ENCODE data around the gene KCNMA1.

Gene KCNMA1

DNA sequence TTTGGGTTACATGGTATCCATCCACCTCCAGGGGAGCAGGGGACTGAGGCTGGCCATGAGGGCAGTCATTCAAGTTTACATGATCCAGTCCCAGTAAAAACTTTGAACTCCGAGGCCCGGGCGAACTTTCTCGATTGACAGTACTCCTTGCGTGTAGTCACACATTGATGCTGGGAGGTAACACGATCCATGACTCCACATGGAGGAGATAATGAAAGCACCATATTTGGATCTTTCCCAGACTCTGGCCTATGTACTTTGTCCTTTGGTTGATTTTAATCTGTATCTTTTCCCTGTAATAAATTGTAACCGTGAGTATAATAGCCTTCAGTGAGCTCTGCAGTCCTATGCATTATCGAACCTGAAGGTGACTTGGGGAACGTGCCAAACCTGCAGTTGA is 401.6 kb downstream of the KCNMA1 start:
- H3K36me3 ChIP-seq (ENCODE audit: control insufficient read depth, insufficient read depth, low read length) = no peaks in the 10 kb centered on the region
- no peaks in the 10 kb centered on the region for H3K9me3 ChIP-seq (ENCODE audit: control insufficient read depth, low read length)
- WGBS, 2 experiments = 84% methylated on average over 9 of the region's 9 CpGs
- no peaks in the 10 kb centered on the region for H3K4me1 ChIP-seq (ENCODE audit: control insufficient read depth, insufficient read depth, low read length)
- H3K27ac ChIP-seq (ENCODE audit: insufficient read depth, low read depth, low read length, poor library complexity, severe bottlenecking) = no peak overlapping the region
- no peaks in the 10 kb centered on the region for H3K27me3 ChIP-seq (ENCODE audit: control insufficient read depth, insufficient read depth, low read length, poor library complexity, severe bottlenecking)
- H3K4me3 ChIP-seq (ENCODE audit: insufficient read depth, low read depth, low read length) = no peak overlapping the region

DNA sequence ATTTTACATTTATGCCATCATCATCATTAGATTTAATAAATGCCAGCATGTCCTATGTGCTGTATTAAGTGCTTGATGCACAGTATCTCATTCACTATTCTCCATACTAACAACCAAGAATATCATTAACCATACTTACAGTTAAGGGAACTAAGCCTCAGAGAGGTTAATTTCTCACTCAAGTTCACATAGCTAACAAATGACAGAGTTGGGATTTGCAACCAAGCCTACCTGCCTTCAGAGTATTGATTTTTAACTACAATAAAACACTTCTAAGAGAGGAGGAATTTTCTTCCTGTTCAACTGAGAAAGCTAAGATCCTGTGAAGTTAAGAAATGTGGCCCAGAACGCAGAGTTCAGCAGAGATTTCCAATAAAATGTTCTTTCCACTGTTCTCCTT is 403.0 kb downstream of the KCNMA1 start:
- Histone ChIP-seq H3K4me1 (ENCODE audit: control insufficient read depth, insufficient read depth, low read length) (no peaks in the 10 kb centered on the region), H3K36me3 (ENCODE audit: control insufficient read depth, insufficient read depth, low read length) (no peaks in the 10 kb centered on the region), H3K27ac (ENCODE audit: insufficient read depth, low read depth, low read length, poor library complexity, severe bottlenecking) (no peak overlapping the region), H3K9me3 (ENCODE audit: control insufficient read depth, low read length) (no peaks in the 10 kb centered on the region), H3K4me3 (ENCODE audit: insufficient read depth, low read depth, low read length) (no peak overlapping the region), H3K27me3 (ENCODE audit: control insufficient read depth, insufficient read depth, low read length, poor library complexity, severe bottlenecking) (no peaks in the 10 kb centered on the region)
- 92 to 95% methylated on average over 1 of the region's 1 CpG for WGBS, 2 experiments

DNA sequence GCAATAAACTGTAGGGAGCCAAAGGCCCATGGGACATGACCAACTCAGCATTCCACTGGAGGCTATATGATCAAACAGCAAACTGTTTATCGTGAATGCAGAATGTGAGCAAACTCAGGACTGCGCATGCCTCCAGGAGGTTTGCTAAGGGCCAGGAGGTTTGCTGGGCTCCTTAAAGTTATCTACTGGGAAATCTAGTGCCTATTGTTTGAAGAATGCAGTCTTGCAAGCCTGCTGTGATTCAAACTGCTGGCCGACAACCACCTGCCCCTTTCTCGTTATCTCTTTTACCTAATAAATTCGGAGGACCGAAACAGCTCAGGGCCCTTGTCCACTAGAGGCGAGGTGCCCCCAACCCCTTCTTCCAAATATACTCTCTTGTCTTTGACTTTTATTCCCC is 404.1 kb downstream of the KCNMA1 start:
- Histone ChIP-seq H3K4me1 (ENCODE audit: control insufficient read depth, insufficient read depth, low read length) (no peaks in the 10 kb centered on the region), H3K27me3 (ENCODE audit: control insufficient read depth, insufficient read depth, low read length, poor library complexity, severe bottlenecking) (no peaks in the 10 kb centered on the region), H3K4me3 (ENCODE audit: insufficient read depth, low read depth, low read length) (no peak overlapping the region), H3K36me3 (ENCODE audit: control insufficient read depth, insufficient read depth, low read length) (no peaks in the 10 kb centered on the region), H3K27ac (ENCODE audit: insufficient read depth, low read depth, low read length, poor library complexity, severe bottlenecking) (no peak overlapping the region), H3K9me3 (ENCODE audit: control insufficient read depth, low read length) (no peaks in the 10 kb centered on the region)
- WGBS, 2 experiments = 93 to 95% methylated on average over 7 of the region's 7 CpGs

DNA sequence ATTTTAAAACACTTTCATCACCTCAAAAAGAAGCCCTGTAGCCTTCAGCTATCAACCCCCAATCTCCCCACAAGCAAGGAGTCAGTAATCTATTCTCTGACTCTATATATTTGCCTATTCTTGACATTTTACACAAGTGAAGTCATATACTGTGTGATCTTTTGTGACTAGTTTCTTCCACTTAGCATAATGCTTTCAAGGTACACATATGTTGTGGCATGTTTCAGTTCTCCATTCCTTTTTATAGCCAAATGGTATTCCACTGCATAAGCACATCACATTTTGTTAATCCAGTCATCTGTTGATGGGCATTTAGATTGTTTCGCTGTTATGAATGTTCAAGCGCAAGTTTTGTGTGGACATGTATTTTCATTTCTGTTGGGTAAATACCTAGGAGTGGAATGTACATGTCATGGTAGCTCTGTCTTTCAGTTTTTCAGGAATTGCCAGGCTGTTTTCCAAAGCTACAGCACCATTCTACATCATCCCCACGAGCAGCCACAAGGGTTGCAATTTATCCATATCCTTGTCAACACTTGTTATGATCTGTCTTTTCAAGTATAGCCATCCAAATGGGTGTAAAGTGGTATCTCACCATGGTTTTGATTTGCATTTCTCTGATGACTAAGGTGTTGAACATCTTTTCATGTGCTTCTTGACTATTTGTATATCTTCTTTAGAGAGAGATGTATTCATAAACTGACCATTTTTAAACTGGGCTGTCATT is 405.6 kb downstream of the KCNMA1 start:
- no peaks in the 10 kb centered on the region for H3K27me3 ChIP-seq (ENCODE audit: control insufficient read depth, insufficient read depth, low read length, poor library complexity, severe bottlenecking)
- H3K4me3 ChIP-seq (ENCODE audit: insufficient read depth, low read depth, low read length) = no peak overlapping the region
- H3K27ac ChIP-seq (ENCODE audit: insufficient read depth, low read depth, low read length, poor library complexity, severe bottlenecking) = no peak overlapping the region
- H3K36me3 ChIP-seq (ENCODE audit: control insufficient read depth, insufficient read depth, low read length) = no peaks in the 10 kb centered on the region
- H3K4me1 ChIP-seq (ENCODE audit: control insufficient read depth, insufficient read depth, low read length) = peaks cover under 1% of the 10 kb centered on the region
- no peaks in the 10 kb centered on the region for H3K9me3 ChIP-seq (ENCODE audit: control insufficient read depth, low read length)
- 92 to 100% methylated on average over 2 to 3 of the region's 3 CpGs for WGBS, 2 experiments

DNA sequence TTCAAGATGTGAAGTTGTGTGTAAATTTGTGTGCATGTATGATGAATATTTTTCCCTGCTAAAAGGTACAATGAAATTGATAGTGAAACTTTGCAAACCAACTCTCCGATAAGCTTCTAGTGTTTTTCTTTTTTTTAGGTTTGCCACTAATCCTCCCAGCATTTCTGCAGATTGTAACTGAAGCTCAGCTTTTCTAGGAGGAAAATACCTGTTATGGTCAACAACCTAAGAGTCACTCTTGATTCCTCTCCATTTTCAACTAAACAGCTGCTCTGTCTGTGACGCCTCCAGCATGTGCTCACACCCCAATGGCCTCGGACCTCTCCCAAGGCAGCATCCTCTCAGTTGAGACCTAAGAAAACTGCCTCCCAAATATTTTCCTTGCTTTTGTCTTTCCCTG is 406.2 kb downstream of the KCNMA1 start:
- Histone ChIP-seq H3K27ac (ENCODE audit: insufficient read depth, low read depth, low read length, poor library complexity, severe bottlenecking) (no peak overlapping the region), H3K9me3 (ENCODE audit: control insufficient read depth, low read length) (no peaks in the 10 kb centered on the region), H3K4me1 (ENCODE audit: control insufficient read depth, insufficient read depth, low read length) (peaks cover 7% of the 10 kb centered on the region), H3K36me3 (ENCODE audit: control insufficient read depth, insufficient read depth, low read length) (no peaks in the 10 kb centered on the region), H3K4me3 (ENCODE audit: insufficient read depth, low read depth, low read length) (no peak overlapping the region), H3K27me3 (ENCODE audit: control insufficient read depth, insufficient read depth, low read length, poor library complexity, severe bottlenecking) (no peaks in the 10 kb centered on the region)
- WGBS, 2 experiments = 90 to 95% methylated on average over 3 of the region's 3 CpGs

DNA sequence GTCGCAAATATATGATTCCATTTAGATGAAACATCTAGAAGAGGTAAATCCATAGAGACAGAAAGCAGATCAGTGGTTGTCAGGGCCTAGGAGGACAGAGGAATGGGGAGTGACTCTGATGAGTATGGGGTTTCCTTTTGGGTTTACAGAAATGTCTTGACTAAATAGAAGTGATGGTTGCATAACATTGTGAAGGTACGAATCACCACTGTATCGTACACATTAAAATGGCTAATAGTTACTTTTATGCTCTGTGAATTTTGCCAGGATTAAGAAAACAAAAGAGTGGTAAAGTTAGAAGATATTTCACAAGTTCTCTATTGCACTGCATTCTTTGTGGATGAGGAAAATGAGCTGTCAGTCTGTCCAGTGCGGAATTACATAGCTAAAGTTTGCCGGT is 407.4 kb downstream of the KCNMA1 start:
- no peak overlapping the region for H3K4me3 ChIP-seq (ENCODE audit: insufficient read depth, low read depth, low read length)
- H3K27me3 ChIP-seq (ENCODE audit: control insufficient read depth, insufficient read depth, low read length, poor library complexity, severe bottlenecking) = no peaks in the 10 kb centered on the region
- H3K4me1 ChIP-seq (ENCODE audit: control insufficient read depth, insufficient read depth, low read length) = peaks cover 9% of the 10 kb centered on the region
- no peaks in the 10 kb centered on the region for H3K36me3 ChIP-seq (ENCODE audit: control insufficient read depth, insufficient read depth, low read length)
- H3K27ac ChIP-seq (ENCODE audit: insufficient read depth, low read depth, low read length, poor library complexity, severe bottlenecking) = no peak overlapping the region
- 91 to 99% methylated on average over 5 of the region's 5 CpGs for WGBS, 2 experiments
- H3K9me3 ChIP-seq (ENCODE audit: control insufficient read depth, low read length) = no peaks in the 10 kb centered on the region

DNA sequence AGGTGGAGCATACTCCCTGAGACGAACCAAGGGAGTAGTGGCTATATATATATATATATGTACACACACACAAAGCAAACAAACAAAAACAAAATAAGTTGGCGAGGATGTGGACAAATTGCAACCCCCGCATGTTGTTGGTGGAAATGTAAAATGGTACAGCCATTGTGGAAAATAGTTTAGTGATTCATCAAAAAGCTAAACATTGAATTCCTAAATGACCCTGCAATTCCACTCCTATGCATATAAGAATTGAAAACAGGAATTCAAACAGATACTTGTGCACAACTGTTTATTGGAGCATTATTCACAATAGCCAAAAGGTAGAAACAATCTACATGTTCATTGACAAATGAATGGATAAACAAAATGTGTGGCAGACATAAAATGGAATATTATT is 407.9 kb downstream of the KCNMA1 start:
- WGBS, 2 experiments = 94% methylated on average over 2 of the region's 3 CpGs; no CpG with 5 or more reads in 1 of the 2 experiments
- Histone ChIP-seq H3K36me3 (ENCODE audit: control insufficient read depth, insufficient read depth, low read length) (no peaks in the 10 kb centered on the region), H3K27ac (ENCODE audit: insufficient read depth, low read depth, low read length, poor library complexity, severe bottlenecking) (no peak overlapping the region), H3K27me3 (ENCODE audit: control insufficient read depth, insufficient read depth, low read length, poor library complexity, severe bottlenecking) (no peaks in the 10 kb centered on the region), H3K9me3 (ENCODE audit: control insufficient read depth, low read length) (no peaks in the 10 kb centered on the region), H3K4me3 (ENCODE audit: insufficient read depth, low read depth, low read length) (no peak overlapping the region), H3K4me1 (ENCODE audit: control insufficient read depth, insufficient read depth, low read length) (peaks cover 9% of the 10 kb centered on the region)

DNA sequence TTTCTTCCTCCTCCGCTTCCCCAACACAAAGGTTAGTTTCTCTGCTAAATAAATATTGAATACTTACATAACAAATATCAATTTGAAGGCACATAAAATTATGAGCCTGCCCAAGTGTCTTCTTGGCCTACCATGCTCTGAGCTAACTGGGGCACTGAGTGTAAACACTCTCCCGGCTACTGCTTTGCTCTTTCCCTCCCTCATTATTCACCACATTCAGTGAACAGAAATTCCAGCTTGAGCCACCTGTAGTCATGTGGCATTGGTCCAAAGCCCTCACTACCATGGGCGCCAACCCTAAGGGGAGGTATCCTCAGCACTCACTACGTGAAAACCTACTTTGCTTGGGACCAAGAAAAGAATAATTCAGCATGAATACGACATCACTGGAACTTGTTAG is 409.0 kb downstream of the KCNMA1 start:
- Histone ChIP-seq H3K9me3 (ENCODE audit: control insufficient read depth, low read length) (no peaks in the 10 kb centered on the region), H3K4me1 (ENCODE audit: control insufficient read depth, insufficient read depth, low read length) (peaks cover 9% of the 10 kb centered on the region), H3K27ac (ENCODE audit: insufficient read depth, low read depth, low read length, poor library complexity, severe bottlenecking) (no peak overlapping the region), H3K4me3 (ENCODE audit: insufficient read depth, low read depth, low read length) (no peak overlapping the region), H3K36me3 (ENCODE audit: control insufficient read depth, insufficient read depth, low read length) (no peaks in the 10 kb centered on the region), H3K27me3 (ENCODE audit: control insufficient read depth, insufficient read depth, low read length, poor library complexity, severe bottlenecking) (no peaks in the 10 kb centered on the region)
- 92 to 93% methylated on average over 5 of the region's 5 CpGs for WGBS, 2 experiments

DNA sequence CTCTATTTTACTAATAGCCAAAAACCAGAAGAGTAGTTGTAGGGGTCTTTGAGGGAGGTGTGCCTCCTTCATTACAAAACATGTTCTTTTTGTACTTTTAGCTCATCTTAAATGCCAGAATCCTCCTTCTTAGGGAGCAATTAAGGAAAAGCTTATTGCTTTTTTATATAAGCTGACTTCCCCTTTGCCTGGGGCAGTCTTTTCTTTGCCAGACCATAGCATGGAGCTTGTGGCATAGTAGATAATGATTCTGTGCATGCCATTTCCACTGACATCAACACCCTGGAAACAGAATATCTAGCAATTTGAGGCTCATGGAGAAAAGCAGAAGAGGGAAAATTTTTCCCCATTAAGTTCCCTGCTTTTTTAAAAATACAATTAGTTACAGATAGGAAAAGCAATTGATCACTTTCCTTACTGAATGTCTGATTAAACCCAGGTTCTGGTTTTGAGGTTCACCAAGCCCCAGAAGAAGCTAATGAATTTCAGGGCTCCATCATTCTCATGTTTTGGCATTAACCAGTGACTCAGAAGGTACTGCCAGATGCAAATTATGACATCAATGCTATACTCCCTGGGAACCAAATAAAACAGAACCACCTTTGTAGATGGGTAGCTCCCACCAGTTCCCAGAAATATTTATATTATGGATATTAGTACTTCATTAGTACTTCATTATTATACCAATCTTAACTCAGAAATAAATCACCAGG is 410.6 kb downstream of the KCNMA1 start:
- H3K4me3 ChIP-seq (ENCODE audit: insufficient read depth, low read depth, low read length) = no peak overlapping the region
- no peak overlapping the region for H3K27ac ChIP-seq (ENCODE audit: insufficient read depth, low read depth, low read length, poor library complexity, severe bottlenecking)
- no peaks in the 10 kb centered on the region for H3K36me3 ChIP-seq (ENCODE audit: control insufficient read depth, insufficient read depth, low read length)
- no peaks in the 10 kb centered on the region for H3K27me3 ChIP-seq (ENCODE audit: control insufficient read depth, insufficient read depth, low read length, poor library complexity, severe bottlenecking)
- H3K4me1 ChIP-seq (ENCODE audit: control insufficient read depth, insufficient read depth, low read length) = peaks cover 9% of the 10 kb centered on the region
- no peaks in the 10 kb centered on the region for H3K9me3 ChIP-seq (ENCODE audit: control insufficient read depth, low read length)

DNA sequence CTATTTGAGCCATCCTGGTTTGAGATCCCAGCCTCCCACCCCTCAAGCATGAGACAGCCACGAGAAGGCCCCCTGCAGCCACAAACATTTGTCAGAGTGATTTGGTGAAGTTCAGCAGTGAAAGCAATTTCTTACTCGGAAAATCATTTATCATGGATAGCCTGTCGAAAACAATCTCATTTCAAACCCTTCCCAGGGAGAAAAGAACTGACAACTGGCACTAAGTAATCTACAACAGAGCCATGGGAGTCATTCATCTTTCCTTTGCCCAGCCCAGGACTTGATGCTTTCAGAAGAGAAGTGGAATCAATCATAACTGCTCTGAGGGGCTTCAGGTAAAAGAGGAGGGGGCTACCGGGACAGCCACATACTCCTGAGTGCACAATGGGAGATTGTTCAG is 411.2 kb downstream of the KCNMA1 start:
- H3K27ac ChIP-seq (ENCODE audit: insufficient read depth, low read depth, low read length, poor library complexity, severe bottlenecking) = no peak overlapping the region
- WGBS, 2 experiments = 69 to 73% methylated on average over 4 of the region's 4 CpGs
- H3K36me3 ChIP-seq (ENCODE audit: control insufficient read depth, insufficient read depth, low read length) = no peaks in the 10 kb centered on the region
- no peaks in the 10 kb centered on the region for H3K27me3 ChIP-seq (ENCODE audit: control insufficient read depth, insufficient read depth, low read length, poor library complexity, severe bottlenecking)
- H3K4me3 ChIP-seq (ENCODE audit: insufficient read depth, low read depth, low read length) = no peak overlapping the region
- H3K4me1 ChIP-seq (ENCODE audit: control insufficient read depth, insufficient read depth, low read length) = peaks cover 9% of the 10 kb centered on the region
- H3K9me3 ChIP-seq (ENCODE audit: control insufficient read depth, low read length) = no peaks in the 10 kb centered on the region

All from ectodermal cell (in vitro differentiated cells).